Measurements from ENCODE around the gene TEX30.

DNA sequence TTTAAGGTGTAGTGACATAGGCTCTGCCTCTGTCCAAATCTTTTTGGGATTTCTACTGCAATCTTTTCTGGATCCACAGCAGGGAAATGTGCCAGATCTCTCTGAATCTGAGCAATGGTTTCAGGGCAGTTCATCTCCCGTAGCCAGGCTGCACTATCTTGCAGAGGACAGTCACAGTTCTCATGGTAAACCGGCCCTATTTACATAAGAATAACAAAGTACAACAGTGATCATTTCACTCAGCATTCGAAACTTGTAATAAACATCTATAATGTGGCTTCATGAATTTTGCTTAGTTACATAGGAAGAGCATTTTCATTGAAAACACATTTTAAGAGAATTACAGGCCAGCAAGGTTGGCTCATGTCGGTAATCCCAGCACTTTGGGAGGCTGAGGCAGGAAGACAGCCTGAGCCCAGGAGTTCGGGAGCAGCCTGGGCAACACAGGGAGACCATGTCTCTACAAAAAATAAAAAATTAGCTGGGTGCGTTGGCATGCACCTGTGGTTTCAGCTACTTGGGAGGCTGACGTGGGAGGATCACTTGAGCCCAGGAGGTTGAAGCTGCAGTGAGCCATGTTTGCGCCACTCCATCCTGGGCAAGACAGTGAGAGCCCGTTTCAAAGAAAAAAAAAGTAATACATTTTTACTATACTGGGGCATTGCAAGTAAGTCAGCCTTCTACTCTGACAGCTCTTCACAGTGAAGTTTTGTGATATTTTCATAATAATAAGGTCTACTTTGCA is 20.2 kb upstream of the TEX30 start:
- TF ChIP-seq GABPB1 (CRISPR knock-in tag; IDR thresholded peaks at IDR 0.05) (no peak), ELF4 (CRISPR knock-in tag; IDR thresholded peaks at IDR 0.05; ENCODE audit: low read depth) (no peak)
- TF ChIP-seq, protein P1, sequence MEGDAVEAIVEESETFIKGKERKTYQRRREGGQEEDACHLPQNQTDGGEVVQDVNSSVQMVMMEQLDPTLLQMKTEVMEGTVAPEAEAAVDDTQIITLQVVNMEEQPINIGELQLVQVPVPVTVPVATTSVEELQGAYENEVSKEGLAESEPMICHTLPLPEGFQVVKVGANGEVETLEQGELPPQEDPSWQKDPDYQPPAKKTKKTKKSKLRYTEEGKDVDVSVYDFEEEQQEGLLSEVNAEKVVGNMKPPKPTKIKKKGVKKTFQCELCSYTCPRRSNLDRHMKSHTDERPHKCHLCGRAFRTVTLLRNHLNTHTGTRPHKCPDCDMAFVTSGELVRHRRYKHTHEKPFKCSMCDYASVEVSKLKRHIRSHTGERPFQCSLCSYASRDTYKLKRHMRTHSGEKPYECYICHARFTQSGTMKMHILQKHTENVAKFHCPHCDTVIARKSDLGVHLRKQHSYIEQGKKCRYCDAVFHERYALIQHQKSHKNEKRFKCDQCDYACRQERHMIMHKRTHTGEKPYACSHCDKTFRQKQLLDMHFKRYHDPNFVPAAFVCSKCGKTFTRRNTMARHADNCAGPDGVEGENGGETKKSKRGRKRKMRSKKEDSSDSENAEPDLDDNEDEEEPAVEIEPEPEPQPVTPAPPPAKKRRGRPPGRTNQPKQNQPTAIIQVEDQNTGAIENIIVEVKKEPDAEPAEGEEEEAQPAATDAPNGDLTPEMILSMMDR (IDR thresholded peaks at IDR 0.05): no peak
- TF ChIP-seq, protein P2, sequence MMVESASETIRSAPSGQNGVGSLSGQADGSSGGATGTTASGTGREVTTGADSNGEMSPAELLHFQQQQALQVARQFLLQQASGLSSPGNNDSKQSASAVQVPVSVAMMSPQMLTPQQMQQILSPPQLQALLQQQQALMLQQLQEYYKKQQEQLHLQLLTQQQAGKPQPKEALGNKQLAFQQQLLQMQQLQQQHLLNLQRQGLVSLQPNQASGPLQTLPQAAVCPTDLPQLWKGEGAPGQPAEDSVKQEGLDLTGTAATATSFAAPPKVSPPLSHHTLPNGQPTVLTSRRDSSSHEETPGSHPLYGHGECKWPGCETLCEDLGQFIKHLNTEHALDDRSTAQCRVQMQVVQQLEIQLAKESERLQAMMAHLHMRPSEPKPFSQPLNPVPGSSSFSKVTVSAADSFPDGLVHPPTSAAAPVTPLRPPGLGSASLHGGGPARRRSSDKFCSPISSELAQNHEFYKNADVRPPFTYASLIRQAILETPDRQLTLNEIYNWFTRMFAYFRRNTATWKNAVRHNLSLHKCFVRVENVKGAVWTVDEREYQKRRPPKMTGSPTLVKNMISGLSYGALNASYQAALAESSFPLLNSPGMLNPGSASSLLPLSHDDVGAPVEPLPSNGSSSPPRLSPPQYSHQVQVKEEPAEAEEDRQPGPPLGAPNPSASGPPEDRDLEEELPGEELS (CRISPR knock-in tag; IDR thresholded peaks at IDR 0.05): no peak

All from WTC11 (cell line).